Transverse colon (tissue), 4 donors: ENCODE data around the gene FAF2.

Experiments
- CTCF ChIP-seq, 5 experiments: fragments of 200-600 bp in 3 of 5; fragments of 450-650 bp in 2 of 5; sonication (generic) in 3 of 5; IDR thresholded peaks; 1 replicate in 2 of 5; 2 replicates in 3 of 5; pipeline ENCODE4 v1.5.1; 2016 to 2017; ENCODE audit warnings: antibody characterized with exemption in 5 of 5, inconsistent platforms in 3 of 5, mild to moderate bottlenecking in 2 of 5, moderate library complexity in 1 of 5
- POLR2A ChIP-seq: fragments of 450-650 bp; IDR thresholded peaks from one replicate; pipeline ENCODE4 v1.6.1; 2016; ENCODE audit warnings: antibody characterized with exemption, mild to moderate bottlenecking, moderate library complexity
- POLR2AphosphoS5 ChIP-seq, 3 donors: sonication (generic); formaldehyde crosslinking; IDR thresholded peaks; one replicate each; pipeline ENCODE4 v1.6.1; 2016; ENCODE audit warnings: antibody characterized with exemption in 3 of 3

- TF ChIP-seq CTCF (IDR thresholded peaks at IDR 0.05) (no peak), POLR2AphosphoS5 (IDR thresholded peaks at IDR 0.05) (no peak), POLR2A (no peak)
Measured at GRCh38 chr5:176486189-176486757, 38.1 kb downstream of the FAF2 start.
